PFSK-1 (cell line): Measurements from ENCODE around the gene LOXL1.

Experiments used
- FOXP2 ChIP-seq: optimal IDR thresholded peaks from 2 replicates; pipeline ENCODE3; 2011; ENCODE audit warnings: borderline replicate concordance, control low read depth, inconsistent platforms; ENCODE audit not compliant: insufficient read depth; ENCODE audit errors: extremely low read length, extremely low read depth
- POLR2AphosphoS5 ChIP-seq: IDR thresholded peaks from 2 replicates; pipeline ENCODE4 v1.6.1; 2012; ENCODE audit warnings: low read depth, mild to moderate bottlenecking, control low read depth, low read length, moderate library complexity
- SIN3A ChIP-seq: IDR thresholded peaks from 2 replicates; pipeline ENCODE4 v1.6.1; 2012; ENCODE audit warnings: mild to moderate bottlenecking, low read length, moderate library complexity, borderline replicate concordance; ENCODE audit not compliant: insufficient read depth
- TAF1 ChIP-seq: IDR thresholded peaks from 2 replicates; pipeline ENCODE4 v1.6.1; 2012; ENCODE audit warnings: low read length, control low read depth, borderline replicate concordance; ENCODE audit not compliant: insufficient read depth
- TF ChIP-seq, protein P1 (sequence below), 2 experiments: IDR thresholded peaks; 2 replicates each; pipeline versions ENCODE4 v1.6.1 to v1.8.0; 2011 to 2012; ENCODE audit warnings: low read depth in 2 of 2, low read length in 2 of 2, control low read depth in 1 of 2, inconsistent platforms in 1 of 2, mild to moderate bottlenecking in 1 of 2, moderate library complexity in 1 of 2; ENCODE audit not compliant: insufficient read depth in 1 of 2

The LOXL1 gene

DNA sequence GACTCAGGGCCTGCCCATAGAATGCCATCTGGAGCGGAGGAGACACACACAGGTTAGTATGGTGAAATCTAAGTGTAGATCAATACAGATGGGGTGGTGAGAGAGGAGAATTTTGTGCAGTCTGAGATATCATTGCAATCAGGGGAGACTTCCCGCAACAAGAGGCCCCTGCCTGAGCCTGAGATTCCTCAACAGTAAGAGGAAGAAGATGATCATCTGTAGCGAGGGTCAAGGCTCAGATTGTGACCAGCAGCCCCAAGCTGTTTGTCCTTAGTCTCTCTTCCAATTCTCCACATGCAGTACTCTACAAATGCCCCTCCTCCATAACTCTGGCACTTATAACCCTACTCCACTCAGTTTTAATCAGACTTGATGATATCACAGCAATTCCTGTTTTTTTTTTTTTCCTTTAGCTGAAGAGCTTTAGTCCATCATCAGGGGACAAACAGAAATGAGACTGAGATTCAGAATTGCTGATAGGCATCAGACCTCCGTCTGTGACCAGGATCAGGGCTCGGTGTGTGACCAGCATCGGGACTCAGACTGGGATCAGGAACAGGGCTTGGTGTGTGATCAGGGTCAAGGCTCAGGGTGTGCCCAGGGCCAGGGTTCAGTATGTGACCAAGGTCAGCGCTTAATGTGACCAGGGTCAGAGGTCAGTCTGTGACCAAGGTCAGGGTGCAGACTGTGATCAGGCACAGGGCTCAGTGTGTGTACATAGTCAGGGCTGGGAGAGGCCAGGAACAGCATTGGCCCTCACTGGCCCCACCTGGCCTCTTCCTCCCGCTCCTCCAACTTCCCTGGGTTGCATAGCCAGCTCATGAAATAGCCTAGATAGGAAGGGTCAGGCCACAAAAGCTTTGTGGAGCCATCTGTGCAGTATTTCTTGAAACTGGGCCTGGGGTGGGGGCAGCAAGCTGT, 14.1 kb downstream of the LOXL1 start:
- no peak for TF ChIP-seq FOXP2
- TF ChIP-seq POLR2AphosphoS5 = no peak
- no peak for TF ChIP-seq TAF1
- no peak for TF ChIP-seq SIN3A

DNA sequence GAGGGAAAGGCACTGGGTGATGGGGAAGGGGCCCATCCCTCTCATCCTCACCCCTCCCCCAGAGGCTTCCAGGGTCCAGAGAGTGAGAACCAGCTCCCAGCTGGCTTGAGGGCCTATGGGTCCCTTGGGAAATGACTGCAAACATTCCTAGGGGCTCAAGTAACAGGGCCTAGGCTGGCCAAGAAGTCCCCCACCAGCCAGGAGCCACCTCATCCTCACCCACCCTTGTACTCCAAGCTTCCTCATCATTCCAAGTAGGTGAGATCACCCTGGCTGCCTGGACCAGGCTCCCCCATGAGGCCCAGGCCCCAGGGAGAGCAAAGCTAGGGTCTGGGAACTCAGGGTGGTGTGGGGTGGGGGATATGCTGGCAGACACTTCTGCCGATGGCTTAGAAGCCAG, 14.8 kb downstream of the LOXL1 start:
- TF ChIP-seq, protein P1, sequence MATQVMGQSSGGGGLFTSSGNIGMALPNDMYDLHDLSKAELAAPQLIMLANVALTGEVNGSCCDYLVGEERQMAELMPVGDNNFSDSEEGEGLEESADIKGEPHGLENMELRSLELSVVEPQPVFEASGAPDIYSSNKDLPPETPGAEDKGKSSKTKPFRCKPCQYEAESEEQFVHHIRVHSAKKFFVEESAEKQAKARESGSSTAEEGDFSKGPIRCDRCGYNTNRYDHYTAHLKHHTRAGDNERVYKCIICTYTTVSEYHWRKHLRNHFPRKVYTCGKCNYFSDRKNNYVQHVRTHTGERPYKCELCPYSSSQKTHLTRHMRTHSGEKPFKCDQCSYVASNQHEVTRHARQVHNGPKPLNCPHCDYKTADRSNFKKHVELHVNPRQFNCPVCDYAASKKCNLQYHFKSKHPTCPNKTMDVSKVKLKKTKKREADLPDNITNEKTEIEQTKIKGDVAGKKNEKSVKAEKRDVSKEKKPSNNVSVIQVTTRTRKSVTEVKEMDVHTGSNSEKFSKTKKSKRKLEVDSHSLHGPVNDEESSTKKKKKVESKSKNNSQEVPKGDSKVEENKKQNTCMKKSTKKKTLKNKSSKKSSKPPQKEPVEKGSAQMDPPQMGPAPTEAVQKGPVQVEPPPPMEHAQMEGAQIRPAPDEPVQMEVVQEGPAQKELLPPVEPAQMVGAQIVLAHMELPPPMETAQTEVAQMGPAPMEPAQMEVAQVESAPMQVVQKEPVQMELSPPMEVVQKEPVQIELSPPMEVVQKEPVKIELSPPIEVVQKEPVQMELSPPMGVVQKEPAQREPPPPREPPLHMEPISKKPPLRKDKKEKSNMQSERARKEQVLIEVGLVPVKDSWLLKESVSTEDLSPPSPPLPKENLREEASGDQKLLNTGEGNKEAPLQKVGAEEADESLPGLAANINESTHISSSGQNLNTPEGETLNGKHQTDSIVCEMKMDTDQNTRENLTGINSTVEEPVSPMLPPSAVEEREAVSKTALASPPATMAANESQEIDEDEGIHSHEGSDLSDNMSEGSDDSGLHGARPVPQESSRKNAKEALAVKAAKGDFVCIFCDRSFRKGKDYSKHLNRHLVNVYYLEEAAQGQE (IDR thresholded peaks at IDR 0.05; ENCODE audit: insufficient read depth in 1 of 2, low read depth in 2 of 2, low read length in 2 of 2) = no peak
- TF ChIP-seq POLR2AphosphoS5 (no peak), FOXP2 (no peak)

DNA sequence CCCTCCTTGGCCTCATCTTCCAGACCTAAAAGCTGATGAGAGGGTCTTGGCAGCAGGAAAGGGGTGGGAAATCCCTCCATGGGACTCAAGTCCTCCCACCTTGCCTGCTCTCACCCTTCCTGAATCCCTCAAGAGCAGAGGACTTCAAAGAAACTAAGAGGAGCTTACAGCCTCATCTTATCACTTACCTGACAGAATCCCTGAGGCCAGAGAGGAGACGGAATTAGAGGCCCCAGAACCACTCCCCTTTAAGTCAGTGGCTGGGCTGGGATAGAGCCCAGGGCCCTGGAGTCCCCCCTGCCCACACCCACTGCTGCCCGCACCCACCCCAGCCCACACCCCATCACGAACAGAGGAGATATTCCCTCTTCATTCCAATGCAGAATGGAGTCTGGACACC, 15.2 kb downstream of the LOXL1 start:
- no peak for TF ChIP-seq TAF1
- TF ChIP-seq POLR2AphosphoS5 = no peak

DNA sequence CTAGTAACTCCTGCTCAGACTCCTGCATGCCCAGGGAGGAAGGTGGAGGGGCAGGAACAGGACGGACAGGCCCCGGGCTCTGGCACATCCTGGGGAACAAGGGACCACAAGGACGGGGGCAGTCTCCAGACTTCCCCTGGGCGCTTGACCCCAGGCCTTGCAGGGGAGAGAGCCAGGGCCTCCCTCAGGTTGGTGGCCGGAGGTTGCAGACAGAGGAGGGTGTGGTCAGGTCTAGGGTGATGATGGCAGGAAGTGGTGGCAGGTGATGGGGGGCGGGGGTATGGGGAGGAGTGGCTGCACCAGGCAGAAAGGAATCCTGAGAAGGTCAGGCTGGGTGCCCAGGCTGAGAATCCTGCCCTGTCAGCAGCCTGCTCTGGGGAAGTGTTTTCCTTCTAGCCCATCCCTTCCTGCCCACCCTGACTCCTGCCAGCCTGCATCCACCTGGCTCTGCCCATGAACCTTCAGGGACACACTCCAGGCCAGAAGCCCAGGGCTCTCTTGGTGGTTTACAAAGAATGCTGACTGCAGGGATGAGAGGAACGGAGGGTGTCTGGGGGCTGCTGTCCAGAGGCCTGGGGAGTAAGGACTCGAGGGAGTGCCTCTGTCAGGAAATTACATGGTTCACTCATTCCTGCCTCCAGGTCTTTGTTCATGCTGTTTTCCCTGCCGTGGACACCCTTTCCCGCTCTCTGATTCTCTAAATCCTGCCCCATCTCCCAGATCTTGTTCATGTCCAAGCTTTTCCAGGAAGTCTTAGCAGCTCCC, 15.8 kb downstream of the LOXL1 start:
- no peak for TF ChIP-seq POLR2AphosphoS5
- TF ChIP-seq TAF1 = no peak
- TF ChIP-seq FOXP2 = no peak

DNA sequence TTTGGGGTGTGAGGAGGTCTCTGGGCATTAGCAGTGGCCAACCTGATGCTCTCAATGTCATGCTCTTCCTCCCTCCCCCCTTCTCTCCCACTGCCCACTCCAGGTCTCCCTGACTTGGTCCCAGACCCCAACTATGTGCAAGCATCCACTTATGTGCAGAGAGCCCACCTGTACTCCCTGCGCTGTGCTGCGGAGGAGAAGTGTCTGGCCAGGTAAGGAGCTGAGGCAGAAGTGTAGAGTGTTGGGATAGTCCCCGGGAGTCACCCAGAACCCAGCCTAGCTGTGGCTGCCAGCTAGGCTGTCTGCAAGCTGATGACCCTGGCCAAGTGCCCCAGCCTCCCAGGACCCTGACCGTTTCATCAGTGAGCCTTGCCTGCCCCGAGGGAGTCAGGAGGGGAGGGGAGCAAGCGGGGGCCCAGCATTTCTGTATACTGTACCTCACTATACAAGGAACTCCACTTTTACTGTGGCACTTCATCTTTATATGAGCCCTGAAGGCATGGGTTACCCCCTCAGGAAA, 16.5 kb downstream of the LOXL1 start:
- TF ChIP-seq TAF1 (no peak), SIN3A (no peak), POLR2AphosphoS5 (no peak)
- TF ChIP-seq, protein P1 (IDR thresholded peaks at IDR 0.05; ENCODE audit: insufficient read depth in 1 of 2, low read depth in 2 of 2, low read length in 2 of 2) = no peak

DNA sequence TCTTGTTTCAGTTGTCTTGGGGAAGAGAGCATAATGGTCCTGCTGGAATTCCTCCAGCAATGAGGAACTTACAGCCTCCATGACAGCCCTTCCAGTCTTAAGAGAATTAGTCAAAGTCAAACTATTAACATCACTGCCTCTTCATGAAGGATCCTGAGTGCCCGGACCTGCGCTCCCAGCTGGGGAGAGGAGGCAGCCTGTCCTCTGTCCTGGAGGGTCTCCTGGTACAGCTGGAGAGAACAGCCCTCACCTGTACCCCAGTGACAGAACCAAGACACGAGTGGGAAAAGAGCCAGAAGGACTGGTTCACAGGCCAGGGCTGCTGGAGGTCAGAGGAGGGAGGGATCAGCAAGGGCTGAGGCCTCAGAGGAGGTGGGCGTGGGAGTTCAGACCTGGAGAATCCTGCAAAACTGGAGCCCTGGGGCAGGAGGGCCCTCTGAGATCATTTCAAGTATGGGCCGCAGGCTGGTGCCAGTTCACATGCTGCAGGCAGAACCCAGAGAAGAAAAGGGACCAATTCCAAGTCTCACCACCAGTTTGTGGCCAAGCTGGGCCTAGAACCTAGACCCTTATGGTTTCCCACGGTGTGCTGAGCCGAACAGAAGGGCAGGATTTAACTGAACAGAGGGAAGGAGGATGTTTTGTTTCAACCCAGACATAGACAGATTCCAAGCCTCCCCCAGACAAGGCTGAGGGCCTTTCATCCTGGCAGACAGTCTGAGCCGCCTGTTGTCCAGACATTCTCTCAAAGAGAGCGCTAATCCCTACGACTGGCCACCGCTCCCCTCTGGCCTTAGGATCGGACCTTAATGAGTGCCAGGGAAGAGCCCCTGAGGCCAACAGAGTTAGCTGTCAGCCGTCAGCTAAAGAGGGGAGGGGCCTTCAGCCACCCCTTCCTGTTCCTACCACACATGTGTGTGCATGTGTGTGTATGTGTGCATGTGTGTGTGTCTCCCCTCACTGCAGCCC, 18.2 kb downstream of the LOXL1 start:
- no peak for TF ChIP-seq TAF1
- no peak for TF ChIP-seq FOXP2
- no peak for TF ChIP-seq POLR2AphosphoS5
- TF ChIP-seq, protein P1 (IDR thresholded peaks at IDR 0.05; ENCODE audit: insufficient read depth in 1 of 2, low read depth in 2 of 2, low read length in 2 of 2) = no peak
- no peak for TF ChIP-seq SIN3A
